C4-2B (cell line): Measurements from ENCODE around the gene RDX.

Source experiments
- CTCF ChIP-seq: fragments of 450-650 bp; conservative IDR thresholded peaks from 2 replicates; pipeline ENCODE4 v1.5.1; 2017; ENCODE audit warnings: mild to moderate bottlenecking
- ZFX ChIP-seq: fragments of 450-650 bp; IDR thresholded peaks from 2 replicates; pipeline ENCODE4 v1.6.1; 2017

GRCh38 chr11:110196884-110197420 lies 99.5 kb downstream of the RDX start:
- no peak for TF ChIP-seq CTCF
- TF ChIP-seq ZFX: no peak
